H1 (cell line): ENCODE results near the gene CCDC88C. TPM values are rescaled to one million over a fixed set of nuclear protein-coding genes. Genes with fewer than 3 reads are reported as not detected.

Experiments used
- CTCF ChIA-PET: fragments of 300-600 bp; sonication (Branson Sonifier 250); formaldehyde crosslinking; loops from one replicate; lab custom pipeline; 2021; ENCODE audit not compliant: partially characterized antibody; lab: Charles Lee
- POLR2A ChIA-PET: fragments of 300-600 bp; sonication (Branson Sonifier 250); formaldehyde crosslinking; loops from one replicate; lab custom pipeline; 2021; ENCODE audit warnings: inconsistent platforms; ENCODE audit not compliant: partially characterized antibody; lab: Charles Lee
- DNase-seq, 2 experiments: peaks; one replicate each; pipeline versions ENCODE4 v3.0.0 to v3.0.0-alpha.2; 2010 to 2022; ENCODE audit warnings: low spot score in 2 of 2, low read depth in 1 of 2, mixed read lengths in 1 of 2
- FAIRE-seq: peaks from 2 replicates; lab custom pipeline; 2011; peaks lifted over from hg19 to GRCh38; lab: Jason Lieb, UNC
- H2AFZ ChIP-seq: 2 replicates; pipeline ENCODE4 v1.8.1; 2012; ENCODE audit warnings: low read length, inconsistent platforms
- H2AK5ac ChIP-seq: 2 replicates; pipeline ENCODE4 v1.6.1; 2013; ENCODE audit warnings: low read depth, low read length
- H2BK120ac ChIP-seq: replicated peaks from 2 replicates; pipeline ENCODE3; 2013; ENCODE audit warnings: low read depth, low read length, inconsistent platforms
- H2BK12ac ChIP-seq: 2 replicates; pipeline ENCODE4 v1.6.1; 2013; ENCODE audit warnings: low read depth, low read length
- H2BK15ac ChIP-seq: 2 replicates; pipeline ENCODE4 v1.6.1; 2013; ENCODE audit warnings: low read length
- H2BK20ac ChIP-seq: 2 replicates; pipeline ENCODE4 v1.6.1; 2013; ENCODE audit warnings: low read length
- H2BK5ac ChIP-seq: 2 replicates; pipeline ENCODE4 v1.6.1; 2013; ENCODE audit warnings: low read depth, low read length
- H3K14ac ChIP-seq: 2 replicates; pipeline ENCODE4 v1.6.1; 2013; ENCODE audit warnings: inconsistent platforms; ENCODE audit not compliant: insufficient read length
- H3K18ac ChIP-seq: 2 replicates; pipeline ENCODE4 v1.6.1; 2013; ENCODE audit warnings: low read length; ENCODE audit errors: extremely low read depth
- H3K23ac ChIP-seq: 2 replicates; pipeline ENCODE4 v1.6.1; 2013; ENCODE audit warnings: inconsistent platforms; ENCODE audit not compliant: insufficient read length
- H3K23me2 ChIP-seq: 2 replicates; pipeline ENCODE4 v1.6.1; 2013; ENCODE audit warnings: low read depth, low read length
- H3K27ac ChIP-seq: 2 replicates; pipeline ENCODE4 v1.6.1; 2011; ENCODE audit warnings: low read depth, low read length, inconsistent platforms
- H3K27me3 ChIP-seq, 4 experiments: replicated peaks in 1 of 4; 1 replicate in 1 of 4; 2 replicates in 3 of 4; pipeline versions ENCODE4 v1.6.1 to v1.8.1; 2011 to 2013; ENCODE audit warnings: low read length in 3 of 4, mild to moderate bottlenecking in 3 of 4, inconsistent platforms in 2 of 4, mixed read lengths in 2 of 4, moderate library complexity in 1 of 4; ENCODE audit not compliant: control insufficient read depth in 3 of 4, insufficient read depth in 3 of 4; ENCODE audit errors: extremely low read depth in 1 of 4
- H3K36me3 ChIP-seq, 4 experiments: 2 replicates each; pipeline versions ENCODE4 v1.6.1 to v1.8.1; 2011 to 2013; ENCODE audit warnings: mild to moderate bottlenecking in 4 of 4, low read length in 3 of 4, moderate library complexity in 2 of 4, control low read depth in 1 of 4, inconsistent platforms in 1 of 4; ENCODE audit not compliant: insufficient read depth in 4 of 4, control insufficient read depth in 2 of 4
- H3K4ac ChIP-seq: replicated peaks from 2 replicates; pipeline ENCODE3; 2013; ENCODE audit warnings: low read length, low read depth, mixed read lengths, inconsistent platforms; ENCODE audit not compliant: insufficient read length
- H3K4me1 ChIP-seq, 4 experiments: replicated peaks in 1 of 4; 1 replicate in 1 of 4; 2 replicates in 3 of 4; pipeline versions ENCODE4 v1.6.1 to v1.8.1; 2011 to 2013; ENCODE audit warnings: low read length in 3 of 4, inconsistent platforms in 2 of 4, mixed read lengths in 1 of 4; ENCODE audit not compliant: insufficient read depth in 4 of 4, control insufficient read depth in 3 of 4
- H3K4me2 ChIP-seq, 2 experiments: 2 replicates each; pipeline versions ENCODE4 v1.6.1 to v1.8.1; 2011 to 2013; ENCODE audit warnings: low read depth in 2 of 2, low read length in 2 of 2, control low read depth in 1 of 2, inconsistent platforms in 1 of 2, mild to moderate bottlenecking in 1 of 2; ENCODE audit not compliant: insufficient read depth in 1 of 2
- H3K4me3 ChIP-seq, 4 experiments: fragments of 200-600, 300-600 bp in 1 of 4; sonication (generic), shearing (Covaris generic), sonication (Bioruptor Twin) in 1 of 4; 2 replicates each; pipeline versions ENCODE4 v1.5.1 to v1.8.1; 2011 to 2016; ENCODE audit warnings: low read length in 4 of 4, low read depth in 3 of 4, control low read depth in 2 of 4, inconsistent platforms in 2 of 4, mild to moderate bottlenecking in 2 of 4, mixed read lengths in 1 of 4, moderate library complexity in 1 of 4; ENCODE audit not compliant: insufficient read depth in 2 of 4; ENCODE audit errors: extremely low read depth in 1 of 4
- H3K56ac ChIP-seq: replicated peaks from 2 replicates; pipeline ENCODE3; 2013; ENCODE audit warnings: low read depth, mild to moderate bottlenecking, mixed read lengths, low read length, inconsistent platforms; ENCODE audit not compliant: insufficient read length
- H3K79me1 ChIP-seq: 2 replicates; pipeline ENCODE4 v1.6.1; 2013; ENCODE audit warnings: low read depth, low read length, control low read depth
- H3K79me2 ChIP-seq, 2 experiments: 2 replicates each; pipeline versions ENCODE4 v1.6.1 to v1.8.1; 2012 to 2013; ENCODE audit warnings: low read length in 2 of 2, mild to moderate bottlenecking in 2 of 2, inconsistent platforms in 1 of 2; ENCODE audit not compliant: insufficient read depth in 2 of 2, control insufficient read depth in 1 of 2
- H3K9ac ChIP-seq, 4 experiments: replicated peaks in 1 of 4; 1 replicate in 1 of 4; 2 replicates in 3 of 4; pipeline versions ENCODE4 v1.6.1 to v1.8.1; 2011 to 2013; ENCODE audit warnings: low read depth in 3 of 4, low read length in 3 of 4, control low read depth in 2 of 4, mild to moderate bottlenecking in 2 of 4, moderate library complexity in 2 of 4, inconsistent platforms in 1 of 4; ENCODE audit errors: extremely low read depth in 1 of 4
- H3K9me3 ChIP-seq, 2 experiments: 2 replicates each; pipeline versions ENCODE4 v1.6.1 to v1.8.1; 2012 to 2013; ENCODE audit warnings: mild to moderate bottlenecking in 2 of 2, moderate library complexity in 2 of 2, control low read depth in 1 of 2, inconsistent platforms in 1 of 2, low read depth in 1 of 2, low read length in 1 of 2, mixed read lengths in 1 of 2; ENCODE audit not compliant: insufficient read depth in 2 of 2
- H4K20me1 ChIP-seq, 2 experiments: replicated peaks in 1 of 2; 2 replicates each; pipeline versions ENCODE3 to v1.8.1; 2011 to 2013; ENCODE audit warnings: inconsistent platforms in 2 of 2, low read length in 2 of 2, mild to moderate bottlenecking in 1 of 2; ENCODE audit not compliant: insufficient read depth in 2 of 2, control insufficient read depth in 1 of 2
- H4K5ac ChIP-seq: 2 replicates; pipeline ENCODE4 v1.6.1; 2013; ENCODE audit warnings: low read length, low read depth, mixed read lengths, inconsistent platforms; ENCODE audit not compliant: insufficient read length
- H4K8ac ChIP-seq: 2 replicates; pipeline ENCODE4 v1.8.0; 2013; ENCODE audit warnings: mild to moderate bottlenecking, moderate library complexity, low read length, inconsistent platforms; ENCODE audit not compliant: insufficient read depth; ENCODE audit errors: extremely low read depth
- H4K91ac ChIP-seq: replicated peaks from 2 replicates; pipeline ENCODE3; 2013; ENCODE audit warnings: low read length, mixed read lengths, inconsistent platforms; ENCODE audit not compliant: insufficient read length
- ASH2L ChIP-seq: fragments of 200-600, 300-600 bp; sonication (generic); IDR thresholded peaks from one replicate; pipeline ENCODE4 v1.7.1; 2017; ENCODE audit warnings: low read length
- JUND ChIP-seq: IDR thresholded peaks from 2 replicates; pipeline ENCODE4 v1.6.1; 2011; ENCODE audit warnings: mild to moderate bottlenecking, improper control_type of control experiment, low read length
- RXRA ChIP-seq: IDR thresholded peaks from 2 replicates; pipeline ENCODE4 v1.6.1; 2011; ENCODE audit warnings: low read depth, mild to moderate bottlenecking, low read length, moderate library complexity; ENCODE audit not compliant: insufficient read depth
- SIRT6 ChIP-seq: IDR thresholded peaks from one replicate; pipeline ENCODE4 v1.7.1; 2012; ENCODE audit warnings: low read length, inconsistent platforms
- WGBS, 2 experiments: shearing (Covaris generic) in 1 of 2; methylation state at CpG; one replicate each; pipeline versions ENCODE4 v1.1.6 to v1.1.7; 2013 to 2015; ENCODE audit warnings: low lambda C conversion rate in 2 of 2, mixed read lengths in 2 of 2, inconsistent platforms in 1 of 2, low coverage in 1 of 2, missing lambda C conversion rate in 1 of 2; ENCODE audit not compliant: insufficient replicate concordance in 2 of 2, insufficient coverage in 1 of 2, insufficient read length in 1 of 2; ENCODE audit errors: extremely low coverage in 1 of 2, missing lambda C conversion rate in 1 of 2; 5-methylcytosine and 5-hydroxymethylcytosine counted together
- polyA plus RNA-seq, 7 experiments: library from polyadenylated mRNA; depleted of rRNA in 3 of 7; stranded (reverse) in 5 of 7; unstranded in 2 of 7; fragments of >200 nt in 5 of 7; fragments of 200-250 nt in 2 of 7; gene quantifications; 1 replicate in 5 of 7; 2 replicates in 1 of 7; 4 replicates in 1 of 7; pipeline versions ENCODE4 v1.2.1 to v1.2.3, GENCODE V29; 2011 to 2013; ENCODE audit warnings: missing spikeins in 2 of 7, mixed read lengths in 2 of 7
- total RNA-seq: library from RNA; stranded (reverse); fragmentation: NEBNext Ultra II Directional; extraction: Animal tissue kit (Norgen Biotek cat#: 25700); gene quantifications from 2 replicates; pipeline ENCODE4 v1.2.1, GENCODE V29; 2021

The CCDC88C gene
- total and polyA plus RNA-seq, 2 of the 8 experiments (the other 6 are each of a cell fraction or from before 2014, with no cell fraction given), result 10.3 to 57.7 TPM

DNA sequence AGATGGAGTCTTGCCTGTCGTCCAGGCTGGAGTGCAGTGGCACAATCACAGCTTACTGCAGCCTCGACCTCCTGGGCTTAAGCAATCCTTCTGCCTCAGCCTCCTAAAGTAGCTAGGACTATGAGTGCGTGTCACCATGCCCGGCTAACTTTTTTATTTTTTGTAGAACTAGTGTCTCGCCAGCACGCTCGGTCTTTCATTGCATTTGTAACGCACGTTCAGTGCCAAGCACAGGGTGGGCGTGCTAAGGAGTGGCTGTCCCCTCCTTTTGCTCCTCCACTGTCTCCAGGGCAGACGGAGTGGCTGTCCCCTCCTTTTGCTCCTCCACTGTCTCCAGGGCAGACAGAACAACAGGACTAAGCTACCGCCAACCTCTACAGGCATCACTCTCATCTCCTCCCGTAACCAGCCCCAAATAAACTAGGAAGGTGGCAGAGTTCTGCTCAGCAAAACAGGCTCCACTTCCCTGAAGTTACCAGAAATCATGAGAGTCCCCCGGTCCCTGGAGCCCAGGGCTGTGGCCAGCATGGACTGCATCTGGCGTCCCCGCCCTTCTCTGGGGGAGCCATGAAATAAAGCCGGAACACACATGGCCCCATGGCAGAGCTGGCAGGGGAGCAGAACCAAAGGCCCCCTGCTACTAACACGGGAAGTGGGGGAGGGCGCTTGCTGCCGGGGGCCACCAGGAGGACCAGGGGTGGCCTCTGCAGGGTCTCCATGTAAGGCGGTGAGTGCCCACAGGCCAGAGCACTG is 60.2 kb downstream of the CCDC88C start:
- no peak overlapping the region for H2BK120ac ChIP-seq
- H3K14ac ChIP-seq, result no peak overlapping the region
- H2BK12ac ChIP-seq, result no peak overlapping the region
- H4K5ac ChIP-seq, result no peak overlapping the region
- no peaks in the 10 kb centered on the region for H3K9me3 ChIP-seq
- 90% methylated on average over 21 of the region's 21 CpGs; no CpG with 5 or more reads in 1 of the 2 experiments for WGBS, 2 experiments
- no peak overlapping the region for H2AK5ac ChIP-seq
- no peak overlapping the region for H3K4ac ChIP-seq
- ChIA-PET POLR2A (interaction anchor here (1.6 to 1.9 kb wide), 4 partner anchors 13 to 58 kb away, joined by 3 to 6 read pairs (median 4); no protein-coding TSS in a partner anchor), CTCF (interaction anchor here (0.6 to 10.2 kb wide), 15 partner anchors 12 to 1822 kb away, joined by 3 to 135 read pairs (median 5); partner anchors contain the start of gene CCDC88C)
- H3K9ac ChIP-seq, result no peak overlapping the region
- H3K27me3 ChIP-seq, result no peaks in the 10 kb centered on the region
- no peak overlapping the region for H3K4me2 ChIP-seq
- no peak overlapping the region for H2BK5ac ChIP-seq
- H3K4me3 ChIP-seq, result no peak overlapping the region
- no peak for TF ChIP-seq ASH2L
- no peak for TF ChIP-seq JUND
- TF ChIP-seq RXRA, result no peak
- no peak for TF ChIP-seq SIRT6
- no peak overlapping the region for H4K91ac ChIP-seq
- H3K36me3 ChIP-seq, result 0 out of 8 replicates have a peak, but pooled peaks cover 0 to 5% (median 0%) of the 10 kb centered on the region in 4 experiments
- H3K27ac ChIP-seq, result no peak overlapping the region
- H3K23ac ChIP-seq, result no peak overlapping the region
- no peak overlapping the region for H2BK20ac ChIP-seq
- H3K4me1 ChIP-seq, result peaks cover 0 to 14% (median 5%) of the 10 kb centered on the region in 4 experiments; a peak in 4 of 7 replicates
- peaks cover 4 to 7% of the 10 kb centered on the region in 2 experiments for H4K20me1 ChIP-seq
- no peak overlapping the region for H3K56ac ChIP-seq
- H2AFZ ChIP-seq, result no peak overlapping the region
- no peak overlapping the region for H2BK15ac ChIP-seq
- H3K79me1 ChIP-seq, result peaks cover 5% of the 10 kb centered on the region
- H3K79me2 ChIP-seq, result peaks cover 0 to 28% of the 10 kb centered on the region in 2 experiments; a peak in 2 of 4 replicates
- H3K23me2 ChIP-seq, result no peaks in the 10 kb centered on the region; the same call in 1 of the 2 replicates
- no peak for DNase-seq
- FAIRE-seq, result no peak
- H3K18ac ChIP-seq, result no peak overlapping the region
- no peak overlapping the region for H4K8ac ChIP-seq
